Epithelial cell of prostate (primary cell): Measurements from ENCODE around the gene XPO4.
"Not testable (repeated sequence)": the region's sequence is repeated elsewhere in the genome, so short reads cannot be mapped to it uniquely, and the experiment has no call there.

ENCODE experiments used
- DNase-seq: peaks from one replicate; pipeline ENCODE4 v3.0.0-alpha.2; 2011; ENCODE audit warnings: low read depth, low spot score
- H3K27ac ChIP-seq: fragments of 450-650 bp; 2 replicates; pipeline ENCODE4 v1.5.1; 2017; ENCODE audit warnings: mild to moderate bottlenecking

Gene XPO4

DNA sequence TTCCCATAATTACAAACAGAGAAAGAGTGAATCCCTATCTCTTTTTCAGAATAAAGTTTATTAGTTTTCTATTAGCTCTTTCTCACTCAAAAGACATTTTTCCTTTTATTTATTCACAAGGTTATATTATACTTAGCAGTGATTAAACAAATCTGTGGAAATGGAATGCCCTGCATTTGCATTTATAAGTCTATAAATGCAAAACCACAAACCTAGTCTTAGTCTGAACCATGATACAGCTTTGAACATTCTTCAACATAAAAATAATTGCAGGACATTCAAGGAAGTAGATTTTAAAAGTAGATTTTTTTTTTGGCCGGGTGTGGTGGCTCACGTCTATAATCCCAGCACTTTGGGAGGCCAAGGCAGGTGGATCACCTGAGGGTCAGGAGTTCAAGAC, 8.3 kb downstream of the XPO4 start:
- no peak for DNase-seq
- H3K27ac ChIP-seq, result no peak overlapping the region

GRCh38 chr13:20891768-20892167, 10.8 kb downstream of the XPO4 start:
- H3K27ac ChIP-seq, result no peak overlapping the region
- no peak for DNase-seq

- DNase-seq, result no peak
- H3K27ac ChIP-seq, result no peak overlapping the region
These were observed 11.5 kb downstream of the XPO4 start for GRCh38 chr13:20891034-20891433.

DNA sequence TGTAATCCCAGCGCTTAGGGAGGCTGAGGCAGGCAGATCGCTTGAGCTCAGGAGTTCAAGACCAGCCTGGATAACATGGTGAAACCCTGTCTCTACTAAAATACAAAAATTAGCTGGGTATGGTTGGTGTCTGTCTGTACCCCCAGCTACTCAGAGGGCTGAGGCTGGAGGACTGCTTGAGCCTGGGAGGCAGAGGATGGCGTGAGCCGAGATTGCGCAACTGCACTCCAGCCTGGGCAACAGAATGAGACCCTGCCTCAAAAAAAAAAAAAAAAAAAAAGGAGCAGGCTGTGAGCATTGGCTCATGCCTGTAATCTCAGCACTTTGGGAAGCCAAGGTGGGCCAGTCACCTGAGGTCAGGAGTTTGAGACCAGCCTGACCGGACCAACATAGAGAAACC, 12.0 kb downstream of the XPO4 start:
- H3K27ac ChIP-seq, DNase-seq: not testable (repeated sequence)

GRCh38 chr13:20882206-20882605, 20.3 kb downstream of the XPO4 start:
- DNase-seq, result no peak
- no peak overlapping the region for H3K27ac ChIP-seq

DNA sequence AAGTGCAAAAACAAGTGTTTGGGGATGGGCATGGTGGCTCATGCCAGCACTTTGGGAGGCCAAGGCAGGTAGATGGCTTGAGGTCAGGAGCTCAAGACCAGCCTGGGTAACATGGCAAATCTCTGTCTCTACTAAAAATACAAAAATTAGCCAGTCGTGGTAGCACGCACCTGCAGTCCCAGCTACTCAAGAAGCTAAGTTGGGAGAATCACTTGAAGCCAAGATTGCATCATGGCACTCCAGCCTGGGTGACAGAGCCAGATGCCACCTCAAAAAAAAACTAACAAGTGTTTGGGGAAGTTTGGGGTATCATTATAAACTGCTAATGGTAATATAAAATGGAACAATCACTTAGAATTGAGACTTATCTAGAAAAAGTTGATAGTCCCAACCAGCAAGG, 24.6 kb downstream of the XPO4 start:
- no peak for DNase-seq
- no peak overlapping the region for H3K27ac ChIP-seq

- H3K27ac ChIP-seq, DNase-seq: not testable (repeated sequence)
These were observed 25.7 kb downstream of the XPO4 start for GRCh38 chr13:20876802-20877201.

DNA sequence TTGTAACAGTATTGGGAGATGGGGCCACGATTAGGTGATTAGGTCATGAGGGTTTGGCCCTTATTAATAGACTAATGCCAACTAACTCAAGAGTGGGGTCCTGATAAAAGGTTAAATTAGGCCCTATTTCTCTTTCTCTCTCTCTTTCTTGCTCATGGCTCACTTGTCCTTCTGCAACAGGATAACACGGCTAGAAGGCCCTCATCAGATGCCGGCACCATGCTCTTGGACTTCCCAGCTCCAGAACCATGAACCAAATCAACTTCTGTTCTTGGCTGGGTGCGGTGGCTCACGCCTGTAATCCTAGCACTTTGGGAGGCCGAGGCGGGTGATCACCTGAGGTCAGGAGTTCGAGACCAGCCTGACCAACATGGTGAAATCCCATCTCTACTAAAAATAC, 28.1 kb downstream of the XPO4 start:
- DNase-seq, H3K27ac ChIP-seq: not testable (repeated sequence)

DNA sequence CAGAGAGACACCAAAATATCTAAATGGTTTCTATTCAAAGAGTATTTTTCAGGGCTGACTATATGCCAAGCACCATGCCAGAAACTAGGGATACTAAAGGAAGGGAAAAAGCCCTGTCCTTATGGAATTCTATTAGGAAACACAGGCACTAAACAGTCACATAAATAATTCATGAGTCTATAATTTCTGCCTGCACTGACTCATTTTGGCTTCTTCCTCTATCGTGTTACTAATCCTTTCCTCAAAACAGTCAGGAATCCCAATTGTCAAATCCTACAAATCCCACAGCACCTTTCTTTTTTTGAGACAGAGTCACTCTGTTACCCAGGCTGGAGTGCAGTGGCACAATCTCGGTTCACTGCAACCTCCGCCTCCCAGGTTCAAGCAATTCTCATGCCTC, 29.2 kb downstream of the XPO4 start:
- no peak overlapping the region for H3K27ac ChIP-seq
- no peak for DNase-seq

GRCh38 chr13:20870829-20871228, 31.7 kb downstream of the XPO4 start:
- no peak overlapping the region for H3K27ac ChIP-seq
- no peak for DNase-seq

GRCh38 chr13:20869540-20869939, 33.0 kb downstream of the XPO4 start:
- no peak for DNase-seq
- H3K27ac ChIP-seq, result no peak overlapping the region

GRCh38 chr13:20867408-20867807, 35.1 kb downstream of the XPO4 start:
- DNase-seq, result no peak
- no peak overlapping the region for H3K27ac ChIP-seq

- H3K27ac ChIP-seq, DNase-seq: not testable (repeated sequence)
These were observed 40.9 kb downstream of the XPO4 start for GRCh38 chr13:20861666-20862065.

DNA sequence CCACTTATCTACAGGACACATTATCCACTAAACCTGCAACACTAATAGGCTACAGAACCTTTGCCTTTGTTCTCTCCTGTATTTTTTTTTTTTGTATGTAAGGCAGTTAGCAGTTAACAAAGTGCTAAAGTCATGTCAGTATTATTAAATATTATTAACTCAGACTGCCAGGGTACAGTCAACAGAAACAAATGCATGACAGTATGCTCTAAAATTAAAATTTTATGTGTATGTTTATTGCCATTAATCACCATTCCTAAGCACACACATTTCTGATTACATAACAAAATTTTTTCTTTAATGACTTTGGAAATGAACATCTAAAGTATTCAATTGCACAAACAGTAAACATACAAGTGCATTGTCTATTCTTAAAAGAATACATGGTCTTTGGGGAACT, 41.7 kb downstream of the XPO4 start:
- DNase-seq, result no peak
- H3K27ac ChIP-seq, result no peak overlapping the region

DNA sequence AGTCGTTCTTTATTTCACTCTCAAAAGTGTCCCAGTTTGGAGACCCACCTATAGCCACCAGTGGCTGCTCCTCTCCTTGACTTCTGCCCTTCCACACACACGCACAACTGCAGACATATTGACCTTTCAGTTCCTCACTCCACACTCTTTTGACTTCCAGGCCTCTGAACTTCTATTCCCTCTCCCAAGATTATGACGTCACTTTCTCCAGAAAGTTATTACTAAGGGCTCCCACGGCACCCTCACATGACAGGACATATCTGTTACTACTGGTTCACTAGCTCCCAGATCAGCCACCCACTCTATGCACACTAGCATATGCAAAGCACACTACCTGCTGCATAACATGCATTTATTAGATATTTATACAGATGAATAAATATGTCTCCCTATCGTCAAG, 45.9 kb downstream of the XPO4 start:
- no peak for DNase-seq
- no peak overlapping the region for H3K27ac ChIP-seq

DNA sequence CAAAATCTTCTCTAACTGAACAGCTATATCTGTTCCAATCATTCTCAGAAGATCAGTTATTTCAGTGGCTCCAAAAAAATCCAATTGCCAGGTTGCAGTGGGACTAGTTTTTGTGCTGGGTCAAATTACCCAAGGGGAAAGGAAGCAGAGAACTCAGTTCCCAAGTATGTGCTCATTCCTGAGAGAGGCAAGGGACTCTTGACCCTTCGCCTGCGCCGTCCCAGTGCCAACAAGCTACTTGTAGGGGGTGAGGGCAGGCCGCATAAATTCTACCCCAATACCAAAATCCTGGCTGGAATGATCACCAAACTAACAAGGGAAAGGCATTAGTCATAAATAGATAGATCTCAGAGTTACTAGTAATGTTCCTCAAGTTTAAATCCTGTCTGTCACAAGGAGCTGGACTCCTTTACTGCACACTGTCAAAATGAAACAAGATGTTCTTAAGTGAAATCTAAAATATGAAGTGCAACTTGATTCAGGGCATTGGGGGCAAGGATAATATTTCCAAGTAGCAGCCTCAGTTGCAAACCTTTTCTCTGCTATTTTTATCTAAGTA, 50.6 kb downstream of the XPO4 start:
- H3K27ac ChIP-seq, result no peak overlapping the region
- DNase-seq, result no peak

DNA sequence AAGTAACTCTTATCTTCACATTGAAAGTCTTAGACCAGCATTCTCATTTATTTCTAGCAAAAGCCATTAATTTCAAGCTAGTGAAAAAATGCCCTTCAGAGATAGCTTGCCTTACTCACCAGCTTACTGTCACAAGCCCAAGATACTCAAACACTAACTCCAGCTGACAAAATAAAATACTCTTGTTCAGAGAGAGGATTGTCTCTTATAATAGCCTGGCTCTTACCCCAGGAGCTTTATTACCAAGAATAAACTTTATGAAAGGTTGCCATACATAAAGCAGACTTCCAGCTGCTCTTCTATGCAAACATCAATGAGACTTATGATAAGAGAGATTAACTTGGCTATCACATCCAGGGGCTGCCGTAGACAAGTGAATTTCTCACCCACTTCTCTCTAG, 53.6 kb downstream of the XPO4 start:
- H3K27ac ChIP-seq, result no peak overlapping the region
- no peak for DNase-seq

- H3K27ac ChIP-seq, result no peak overlapping the region
- no peak for DNase-seq
These were observed 54.3 kb downstream of the XPO4 start for GRCh38 chr13:20848203-20848602.

DNA sequence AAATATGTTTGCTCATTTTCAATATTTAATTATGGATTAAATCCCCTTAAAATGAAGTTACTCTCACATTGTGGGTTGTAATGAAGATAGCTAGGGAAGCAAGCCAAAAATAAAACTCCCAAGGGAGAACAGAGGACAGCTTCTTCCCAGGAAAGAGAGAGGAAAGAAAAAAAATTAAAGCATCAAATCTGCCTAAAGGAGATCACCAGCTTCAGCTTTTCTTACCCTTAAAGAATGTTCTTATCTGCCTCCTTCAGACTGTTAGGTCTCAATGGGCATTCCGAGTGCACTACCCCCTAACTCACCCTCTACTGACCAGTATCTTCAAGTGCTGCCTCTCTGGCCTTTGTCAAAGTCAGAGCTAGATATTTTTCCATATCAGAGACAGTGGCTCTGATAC, 55.2 kb downstream of the XPO4 start:
- no peak for DNase-seq

GRCh38 chr13:20843166-20843565, 59.4 kb downstream of the XPO4 start:
- DNase-seq, result no peak
- H3K27ac ChIP-seq, result no peak overlapping the region

More for the DNA sequence above, 55.2 kb downstream of the XPO4 start:
- H3K27ac ChIP-seq, result no peak overlapping the region

- H3K27ac ChIP-seq, result no peak overlapping the region
- DNase-seq, result no peak
These were observed 62.0 kb downstream of the XPO4 start for GRCh38 chr13:20840568-20840967.

DNA sequence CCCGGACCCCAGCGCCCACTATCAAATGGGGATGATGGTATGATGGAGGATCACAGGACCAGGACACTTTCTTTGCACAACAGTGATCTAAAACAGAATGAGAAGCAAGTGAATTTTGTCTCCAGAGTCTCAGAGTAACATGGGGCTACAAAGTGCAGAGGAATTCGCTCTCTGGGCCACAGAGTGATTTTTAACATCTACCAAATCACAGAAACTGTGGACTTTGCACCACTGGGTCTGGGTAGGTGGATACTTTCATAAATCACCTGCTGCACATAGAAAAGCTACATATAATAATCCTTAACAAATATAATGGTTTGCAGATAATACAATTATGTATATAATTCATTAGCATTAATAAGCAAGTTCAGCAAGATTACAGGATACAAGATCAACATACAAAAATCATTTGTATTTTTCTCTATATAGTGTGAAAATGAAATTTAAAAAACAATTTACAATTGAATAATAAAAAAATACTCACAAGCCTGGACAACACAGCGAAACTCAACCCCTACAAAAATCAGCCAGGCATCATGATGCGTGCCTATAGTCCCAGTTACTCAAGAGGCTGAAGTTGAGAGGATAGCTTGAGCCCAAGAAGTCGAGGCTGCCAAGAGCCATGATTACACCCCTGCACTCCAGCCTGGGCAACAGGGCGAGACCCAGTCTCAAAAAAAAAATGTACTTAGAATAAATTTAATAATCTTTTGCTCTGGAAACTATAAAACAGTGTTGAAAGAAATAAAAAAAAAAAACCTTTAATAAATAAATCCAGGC, 68.5 kb downstream of the XPO4 start:
- H3K27ac ChIP-seq, result no peak overlapping the region
- no peak for DNase-seq
